Ecto neural progenitor cell (in vitro differentiated cells): ENCODE data around the gene SPATA4.

Experiments
- DNase-seq: peaks from one replicate; pipeline ENCODE4 v3.0.0-alpha.2; 2018; ENCODE audit warnings: low spot score

The SPATA4 gene

DNA sequence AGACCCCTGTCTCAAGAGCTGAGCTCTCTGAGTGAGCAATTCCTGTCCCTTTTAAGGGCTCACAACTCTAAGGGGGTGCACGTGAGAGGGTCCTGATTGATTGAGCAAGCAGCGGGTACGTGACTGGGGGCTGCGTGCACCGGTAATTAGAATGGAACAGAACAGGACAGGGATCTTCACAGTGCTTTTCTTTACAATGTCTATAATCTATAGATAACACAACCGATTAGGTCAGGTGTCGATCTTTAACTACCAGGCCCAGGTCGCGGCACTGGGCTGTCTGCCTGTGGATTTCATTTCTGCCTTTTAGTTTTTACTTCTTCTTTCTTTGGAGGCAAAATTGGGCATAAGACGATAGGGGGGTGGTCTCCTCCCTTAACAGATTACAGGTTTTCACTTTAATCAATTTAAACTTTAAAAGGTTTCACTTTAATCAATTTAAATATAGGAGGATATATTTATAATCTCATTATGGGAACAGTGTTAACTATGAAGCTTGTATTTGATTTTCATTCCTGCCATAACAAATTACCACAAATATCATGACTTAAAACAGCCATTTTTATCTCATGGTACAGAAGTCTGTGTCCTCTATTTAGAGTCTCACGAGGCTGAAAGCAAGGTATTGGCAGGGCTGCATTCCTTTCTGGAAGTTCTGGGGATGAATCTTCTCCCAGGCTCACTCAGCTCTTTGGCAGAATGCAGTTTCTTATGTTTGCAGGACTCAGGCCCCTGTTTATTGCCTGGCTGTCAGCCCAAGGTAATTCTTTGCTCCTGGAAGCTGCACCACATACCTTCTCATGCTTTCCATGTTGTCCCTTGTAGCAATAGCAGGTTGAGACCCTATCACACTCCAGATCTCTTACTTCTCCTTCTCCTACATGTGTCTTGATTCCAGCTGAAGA is 5.2 kb downstream of the SPATA4 start:
- DNase-seq: no peak

DNA sequence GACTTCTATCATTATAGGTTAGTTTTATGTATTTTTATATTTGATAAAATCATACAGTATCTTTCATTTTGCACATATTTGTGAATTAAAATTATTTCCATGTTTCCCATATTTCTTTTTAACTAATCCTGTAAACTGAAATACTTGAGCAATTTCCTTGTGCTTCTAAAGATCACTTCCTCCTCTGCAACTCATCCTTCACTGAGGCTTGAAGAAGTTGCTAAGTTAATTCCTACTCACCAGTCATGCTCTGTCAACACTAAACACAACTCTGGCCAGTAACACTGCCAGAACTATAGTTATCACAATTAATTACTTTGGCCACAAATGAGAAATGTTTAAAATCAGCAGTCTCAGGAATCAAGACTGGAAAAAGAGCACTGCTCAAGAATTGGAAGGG is 6.7 kb downstream of the SPATA4 start:
- no peak for DNase-seq

DNA sequence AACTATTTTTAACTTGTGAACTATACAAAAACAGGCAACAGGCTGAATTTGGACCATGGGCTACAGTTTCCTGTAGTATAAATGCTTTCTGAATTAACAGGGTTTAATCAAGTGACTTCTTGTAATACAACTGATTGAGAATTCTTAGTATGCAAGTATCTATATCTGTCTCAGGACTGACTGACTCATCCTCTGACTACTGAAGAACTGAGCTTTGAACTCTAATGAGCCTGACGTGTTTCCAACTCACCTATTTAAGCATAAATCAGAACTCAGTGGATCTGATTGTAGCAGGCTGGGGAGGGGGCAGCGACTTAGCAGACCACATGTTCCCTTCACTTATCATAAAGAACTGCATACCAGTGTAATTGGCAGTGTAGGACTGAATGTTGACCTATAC is 7.8 kb downstream of the SPATA4 start:
- no peak for DNase-seq

DNA sequence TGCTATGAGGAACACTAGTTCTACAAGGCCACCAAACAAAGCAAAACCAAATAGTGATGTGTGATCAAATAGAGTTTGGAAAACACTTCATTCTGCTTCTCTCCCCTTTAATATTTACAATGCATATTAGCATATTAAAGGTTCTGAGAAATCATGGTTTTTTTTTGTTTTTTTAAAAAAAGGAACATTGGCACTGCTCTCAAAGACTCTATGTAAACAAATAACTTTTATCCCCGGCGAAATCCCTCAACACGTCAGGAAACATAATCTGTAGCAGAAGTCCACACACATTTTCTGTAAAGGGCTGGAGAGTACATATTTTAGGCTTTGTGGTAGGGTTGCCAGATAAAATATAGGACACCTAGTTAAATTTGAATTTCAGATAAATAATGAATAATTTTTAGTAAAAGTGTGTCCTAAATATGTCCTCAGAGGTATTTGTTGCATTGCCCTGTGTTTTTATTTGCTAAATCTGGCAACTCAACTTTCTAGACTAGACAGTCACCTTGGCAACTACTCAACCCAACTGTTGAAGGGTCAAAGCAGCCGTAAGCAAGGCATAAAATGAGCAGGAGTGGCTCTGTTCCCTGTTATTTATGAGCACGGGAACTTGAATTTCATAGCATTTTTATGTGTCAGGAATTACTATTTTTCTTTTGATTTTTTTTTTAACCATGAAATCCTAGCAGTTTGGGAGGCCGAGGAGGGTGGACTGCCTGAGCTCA is 8.6 kb downstream of the SPATA4 start:
- DNase-seq: no peak

DNA sequence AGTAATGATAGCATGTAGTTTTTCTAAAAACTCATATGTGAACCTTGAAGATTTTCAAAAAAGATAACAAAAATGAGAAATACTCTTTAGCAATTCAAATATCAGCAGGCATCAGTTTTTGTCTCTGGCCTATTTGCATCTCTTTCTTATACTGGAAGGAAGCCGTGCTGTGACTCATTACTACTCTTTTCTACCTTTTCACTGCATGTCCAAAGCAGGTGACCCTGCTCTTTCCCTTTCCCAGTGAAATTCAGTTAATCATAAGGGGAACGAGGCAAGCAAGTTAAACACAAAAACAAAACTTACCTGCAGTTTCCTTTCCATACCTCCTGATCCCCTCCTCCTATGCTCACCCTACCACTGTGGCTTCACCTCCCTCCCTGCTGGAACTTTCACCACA is 9.3 kb downstream of the SPATA4 start:
- DNase-seq: no peak

DNA sequence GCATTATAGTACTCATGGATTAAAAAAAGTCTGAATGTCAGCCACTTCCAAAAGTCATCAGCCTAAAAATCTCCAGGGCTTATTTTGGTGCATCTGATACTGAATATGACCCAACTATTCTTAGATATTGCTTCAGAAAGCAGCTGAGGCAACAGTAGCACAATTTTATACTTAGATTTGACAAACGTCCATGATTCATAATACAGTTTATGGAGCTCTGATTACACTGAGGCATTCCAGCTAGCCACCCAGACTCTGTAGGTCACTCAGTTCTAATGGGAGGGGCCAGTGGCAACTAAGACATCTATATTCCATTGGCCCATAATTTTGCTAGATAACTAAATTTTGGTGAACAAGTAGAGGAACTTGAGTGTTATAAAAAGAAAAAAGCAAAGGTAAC is 10.3 kb downstream of the SPATA4 start:
- no peak for DNase-seq

DNA sequence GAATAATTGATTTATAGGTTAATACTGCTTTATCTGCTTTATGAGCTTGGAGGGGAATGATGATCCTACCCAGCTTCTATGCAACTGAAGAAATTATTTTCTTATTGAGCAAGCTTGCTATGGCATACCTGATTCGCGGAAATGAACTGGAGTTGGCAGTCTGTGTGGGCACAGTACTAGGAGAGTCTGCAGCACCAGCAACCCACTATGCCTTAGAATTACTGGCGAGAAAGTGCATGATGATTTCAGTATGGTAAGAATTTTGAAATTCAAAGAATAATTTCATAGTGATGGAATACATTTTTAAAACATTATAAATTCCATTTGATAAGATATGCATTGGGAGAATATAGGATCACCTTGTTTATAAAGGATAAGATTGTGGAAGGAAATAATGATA is 32.3 kb downstream of the SPATA4 start:
- no peak for DNase-seq

DNA sequence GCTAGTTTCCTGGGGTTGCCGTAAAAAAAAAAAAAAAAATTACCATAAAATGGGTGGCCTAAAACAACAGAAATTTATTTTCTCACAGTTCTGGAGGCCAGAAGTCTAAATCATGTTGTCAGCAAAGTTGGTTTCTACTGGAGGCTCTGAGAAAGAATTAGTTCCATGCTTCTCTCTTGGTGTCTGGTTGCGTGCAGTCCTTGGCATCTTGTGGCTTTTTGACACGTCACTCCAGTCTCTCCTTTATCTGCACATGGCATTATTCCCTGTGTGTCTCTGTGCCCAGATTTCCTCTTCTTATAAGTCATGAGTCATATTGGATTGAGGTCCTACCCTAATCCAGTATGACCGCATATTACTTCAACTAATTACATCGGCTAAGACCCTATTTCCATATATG is 38.7 kb downstream of the SPATA4 start:
- DNase-seq: no peak

DNA sequence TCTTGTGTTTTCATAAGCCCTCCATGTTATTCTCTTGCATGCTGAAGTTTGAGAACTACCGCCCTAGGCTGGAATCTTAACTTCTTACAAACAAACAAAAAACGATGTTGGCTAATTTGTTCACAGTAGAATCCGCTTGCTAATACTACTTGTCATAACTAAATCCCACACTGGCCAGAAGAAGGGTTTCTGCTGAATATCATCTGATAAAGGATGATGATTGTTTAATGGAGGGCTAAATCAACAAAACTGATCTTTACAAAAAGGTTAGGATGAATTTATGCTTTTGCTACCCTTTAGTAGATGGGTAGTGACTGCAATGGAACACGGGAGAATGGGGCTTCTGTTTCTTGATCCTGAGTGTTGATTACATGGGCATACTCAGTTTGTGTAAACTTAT is 42.3 kb downstream of the SPATA4 start:
- no peak for DNase-seq

DNA sequence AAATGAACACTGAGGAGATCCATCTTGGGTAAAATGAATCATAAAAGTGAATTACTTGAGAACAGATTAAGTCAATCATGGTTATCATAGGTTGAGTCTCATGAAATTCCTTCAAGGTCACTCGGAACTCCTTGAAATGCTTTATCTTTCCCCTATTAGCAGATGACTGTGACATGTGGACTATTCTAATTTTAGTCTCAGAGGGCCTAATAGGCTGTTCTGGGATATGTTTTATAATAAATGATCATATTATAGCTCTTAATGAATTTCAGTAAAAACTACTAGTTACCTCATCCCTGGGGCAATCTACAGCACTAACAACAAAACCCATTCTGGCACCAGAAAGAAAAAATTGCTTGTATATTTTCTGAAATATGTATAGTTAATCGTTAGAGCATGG is 44.7 kb downstream of the SPATA4 start:
- no peak for DNase-seq

DNA sequence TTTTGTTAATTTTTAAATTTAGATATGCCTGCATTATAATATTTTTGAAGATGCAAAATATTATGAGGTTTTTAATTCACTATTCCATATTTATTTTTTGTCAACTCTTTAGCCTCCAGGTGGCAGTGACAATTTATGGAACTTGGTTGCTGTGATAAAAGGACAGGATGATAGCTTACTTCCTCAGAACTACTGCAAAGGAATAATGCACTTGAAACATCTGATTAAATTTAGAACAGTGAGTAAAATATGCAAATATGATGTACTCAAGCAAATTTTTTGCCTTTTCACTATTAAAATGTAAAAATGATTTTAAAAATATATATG is 45.1 kb downstream of the SPATA4 start:
- DNase-seq: no peak

DNA sequence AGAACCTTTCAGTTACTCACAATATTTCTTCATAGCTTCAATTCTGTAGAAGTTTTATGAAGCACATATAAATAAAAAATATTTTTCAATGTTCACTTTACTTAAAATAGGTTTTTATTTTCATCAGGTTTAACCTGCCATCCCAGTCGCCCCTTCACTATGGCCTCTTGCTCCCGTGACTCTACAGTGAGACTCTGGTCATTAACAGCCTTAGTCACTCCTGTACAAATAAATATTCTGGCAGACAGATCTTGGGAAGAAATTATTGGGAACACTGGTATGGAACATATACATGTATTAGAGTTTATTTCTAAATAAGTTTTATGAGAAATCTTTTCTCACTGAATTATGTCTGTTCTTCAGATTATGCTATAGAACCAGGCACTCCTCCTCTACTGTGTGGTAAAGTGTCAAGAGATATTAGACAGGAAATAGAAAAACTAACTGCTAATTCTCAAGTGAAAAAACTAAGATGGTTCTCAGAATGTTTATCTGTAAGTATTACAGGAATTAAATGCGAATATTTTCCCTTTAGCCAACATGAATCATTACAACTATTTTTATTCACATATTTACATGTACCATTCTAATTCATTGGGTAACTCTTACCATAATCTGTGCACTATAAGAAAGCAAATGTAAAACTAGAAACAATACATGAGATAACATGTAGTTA is 45.6 kb downstream of the SPATA4 start:
- no peak for DNase-seq

DNA sequence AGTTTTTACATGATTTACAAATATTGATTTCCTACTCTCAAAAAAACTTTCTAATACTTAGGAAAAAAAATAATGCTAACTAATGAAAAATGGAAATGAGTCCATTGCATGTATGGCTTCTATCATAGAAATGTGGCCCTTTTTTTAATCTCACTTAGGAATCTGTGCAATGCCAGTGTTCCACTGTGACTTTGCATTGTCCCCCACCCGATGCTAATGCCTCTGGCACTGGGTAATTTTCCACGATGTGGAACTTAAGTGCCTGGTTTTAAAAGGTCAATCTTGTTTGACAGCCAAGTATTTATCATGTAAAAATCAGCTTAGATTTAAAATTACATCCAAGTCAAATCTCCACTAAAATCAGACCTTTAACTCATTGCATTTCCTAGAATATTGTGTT is 53.1 kb downstream of the SPATA4 start:
- no peak for DNase-seq

DNA sequence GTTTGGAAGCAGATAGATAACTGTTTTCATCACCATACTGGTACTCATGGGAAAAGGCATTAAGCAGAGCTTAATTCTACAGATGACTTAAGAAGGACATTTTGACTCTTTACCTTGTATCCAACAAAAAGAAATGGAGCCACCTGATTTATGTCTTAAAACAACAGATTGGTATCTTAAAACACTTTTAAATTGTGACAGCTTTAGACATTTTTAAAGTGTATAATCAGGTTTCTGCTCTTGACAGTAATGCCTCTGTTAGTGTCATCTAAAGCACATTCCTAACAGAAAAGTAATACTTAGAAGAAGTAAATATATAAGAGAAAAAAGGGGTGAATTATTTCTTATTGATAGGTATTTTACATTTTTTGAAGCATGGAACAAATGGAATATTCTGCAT is 55.9 kb downstream of the SPATA4 start:
- DNase-seq: no peak

DNA sequence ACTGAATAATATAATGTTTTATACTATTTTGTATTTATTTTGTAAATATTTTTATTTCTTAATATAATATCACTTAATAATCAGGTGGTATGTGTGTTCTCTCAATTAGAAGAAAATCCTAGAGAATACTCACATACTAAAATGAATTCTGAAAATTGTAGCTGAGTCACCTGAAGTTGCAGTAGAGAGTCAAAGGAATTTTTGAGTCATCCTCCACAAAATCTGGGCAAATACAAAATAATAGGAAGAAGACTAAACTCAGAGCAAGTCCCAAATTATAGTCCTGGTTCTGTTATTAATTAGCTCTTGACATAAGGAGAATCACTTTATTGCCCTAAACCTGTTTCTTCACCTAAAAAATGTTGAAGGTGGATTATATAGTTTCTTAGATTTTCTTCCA is 57.8 kb downstream of the SPATA4 start:
- no peak for DNase-seq

DNA sequence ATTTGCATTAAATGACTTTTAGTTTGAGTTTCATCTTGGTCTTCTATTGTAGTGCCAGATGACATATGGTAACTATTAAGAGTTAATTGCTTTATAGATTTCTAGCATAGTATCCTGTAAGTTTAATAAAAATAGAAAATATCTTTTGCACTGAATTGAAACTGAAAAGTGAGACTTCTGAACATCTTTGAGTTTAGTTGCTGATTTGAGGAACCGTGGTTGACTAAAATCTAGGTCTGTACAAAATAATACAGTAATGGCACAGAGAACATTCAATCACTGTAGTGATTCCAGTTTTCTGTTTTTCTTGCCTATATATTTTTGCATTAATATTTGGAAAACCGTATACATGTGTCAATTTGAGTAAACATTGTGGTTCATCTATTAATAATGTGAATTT is 60.7 kb downstream of the SPATA4 start:
- no peak for DNase-seq
